ENCODE results near the gene TFCP2L1.
"Not testable (repeated sequence)": the region's sequence is repeated elsewhere in the genome, so short reads cannot be mapped to it uniquely, and the experiment has no call there.

Gene TFCP2L1

DNA sequence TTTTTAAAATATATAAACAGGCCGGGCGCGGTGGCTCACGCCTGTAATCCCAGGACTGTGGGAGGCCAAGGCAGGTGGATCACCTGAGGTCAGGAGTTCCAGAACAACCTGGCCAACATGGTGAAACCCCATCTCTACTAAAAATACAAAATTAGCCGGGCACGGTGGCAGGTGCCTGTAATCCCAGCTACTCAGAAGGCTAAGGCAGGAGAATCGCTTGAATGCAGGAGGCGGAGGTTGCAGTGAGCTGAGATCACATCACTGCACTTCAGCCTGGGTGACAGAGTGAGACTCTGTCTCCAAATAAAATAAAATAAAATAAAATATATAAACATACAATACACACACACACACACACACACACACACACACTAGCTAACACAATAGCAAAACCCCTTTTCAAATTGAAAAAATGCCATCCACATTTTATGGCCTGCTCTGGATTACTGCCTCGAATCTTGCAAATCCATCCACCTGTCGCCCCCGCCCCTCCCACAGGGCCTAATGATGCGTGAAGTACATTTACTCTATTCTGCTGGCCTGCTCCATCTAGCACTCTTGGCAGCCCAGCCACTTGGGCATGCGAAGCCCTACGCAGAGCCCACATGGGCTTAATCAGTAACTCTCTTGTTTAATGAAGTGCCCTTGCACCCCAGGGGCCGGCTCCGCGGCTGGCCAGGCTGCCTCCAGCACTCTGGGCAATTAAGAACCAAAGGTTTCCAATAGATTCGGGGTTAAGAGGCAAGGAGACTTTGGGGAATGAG lies 57.4 kb downstream of the TFCP2L1 start:
- not testable (repeated sequence) for DNase-seq (ENCODE audit: low read depth in 1 of 2, low spot score in 1 of 2)

DNA sequence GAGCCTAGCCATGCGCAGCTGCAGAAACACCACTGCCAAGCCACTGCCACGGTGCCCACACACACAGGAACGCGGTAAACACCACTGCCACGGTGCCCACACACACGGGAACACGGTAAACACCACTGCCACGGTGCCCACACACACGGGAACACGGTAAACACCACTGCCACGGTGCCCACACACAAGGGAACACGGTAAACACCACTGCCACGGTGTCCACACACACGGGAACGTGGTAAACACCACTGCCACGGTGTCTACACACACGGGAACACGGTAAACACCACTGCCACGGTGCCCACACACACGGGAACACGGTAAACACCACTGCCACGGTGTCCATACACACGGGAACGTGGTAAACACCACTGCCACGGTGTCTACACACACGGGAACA lies 59.3 kb downstream of the TFCP2L1 start:
- not testable (repeated sequence) for DNase-seq (ENCODE audit: low read depth in 1 of 2, low spot score in 1 of 2)

DNA sequence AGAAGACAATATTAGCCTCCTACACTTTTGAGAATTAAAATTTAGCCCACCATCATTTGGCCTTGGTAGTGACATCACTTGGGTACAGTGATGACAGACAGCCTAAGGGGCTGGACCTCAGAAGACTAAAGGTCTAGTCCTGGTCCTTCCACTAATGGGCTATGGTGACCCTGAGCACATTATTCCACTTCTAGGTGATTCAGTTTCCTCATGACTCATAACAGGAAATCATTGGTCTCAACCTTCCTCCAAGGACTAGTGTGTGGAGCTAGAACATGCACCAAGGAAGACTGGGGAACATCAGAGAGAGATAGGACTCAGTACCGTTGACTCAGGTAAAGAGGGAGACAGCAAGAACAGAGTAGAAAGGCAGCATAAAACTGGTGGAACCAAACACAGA lies 64.0 kb downstream of the TFCP2L1 start:
- DNase-seq (ENCODE audit: low read depth in 1 of 2, low spot score in 1 of 2), result no peak

DNA sequence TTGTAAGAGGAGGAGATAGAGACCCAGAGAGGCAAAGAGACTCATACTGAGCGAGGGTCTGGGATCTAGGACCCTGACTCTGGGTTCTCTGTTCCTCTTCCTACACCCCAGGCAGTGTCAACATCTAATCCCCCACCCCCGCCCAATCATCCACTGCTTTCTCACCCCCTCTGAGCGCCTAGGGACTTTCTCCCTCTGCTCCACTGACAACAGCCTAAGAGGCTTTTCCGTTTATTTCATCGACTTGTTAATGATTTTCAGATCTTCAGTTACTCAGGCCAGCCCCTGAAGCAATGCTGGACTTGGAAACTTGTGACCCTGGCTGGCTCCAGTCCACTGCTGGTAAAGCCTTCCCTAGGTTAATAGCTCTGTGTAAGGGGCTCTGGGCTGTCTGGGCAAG lies 65.1 kb downstream of the TFCP2L1 start:
- DNase-seq (ENCODE audit: low read depth in 1 of 2, low spot score in 1 of 2), result no peak

DNA sequence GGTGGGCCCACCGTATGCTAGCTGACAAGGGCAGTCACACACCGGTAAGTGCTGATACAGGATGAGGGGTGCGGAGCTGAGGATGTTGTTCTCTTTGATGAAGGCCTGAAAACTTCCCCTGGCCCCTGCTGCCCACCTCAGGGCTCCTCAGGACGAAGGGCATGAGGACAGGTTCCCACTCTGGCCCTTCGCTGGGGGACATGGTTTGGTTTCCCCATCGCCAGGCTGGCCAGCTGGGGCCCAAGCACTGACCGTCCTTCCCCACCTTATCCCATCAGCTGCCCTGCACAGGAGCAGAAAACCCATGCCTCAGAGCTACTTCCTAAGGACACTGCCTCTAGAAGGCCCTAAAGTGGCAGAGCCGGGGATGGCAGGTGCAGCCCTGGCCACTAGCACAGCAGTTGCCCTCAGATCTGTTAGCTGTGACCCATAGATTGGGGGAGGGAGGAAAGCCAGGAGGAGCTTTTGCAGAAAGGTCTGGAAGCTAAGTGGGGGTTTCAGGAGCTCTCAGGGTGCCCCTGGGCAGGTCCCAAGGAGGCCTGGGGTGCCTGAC lies 66.5 kb downstream of the TFCP2L1 start:
- DNase-seq (ENCODE audit: low read depth in 1 of 2, low spot score in 1 of 2), result no peak

DNA sequence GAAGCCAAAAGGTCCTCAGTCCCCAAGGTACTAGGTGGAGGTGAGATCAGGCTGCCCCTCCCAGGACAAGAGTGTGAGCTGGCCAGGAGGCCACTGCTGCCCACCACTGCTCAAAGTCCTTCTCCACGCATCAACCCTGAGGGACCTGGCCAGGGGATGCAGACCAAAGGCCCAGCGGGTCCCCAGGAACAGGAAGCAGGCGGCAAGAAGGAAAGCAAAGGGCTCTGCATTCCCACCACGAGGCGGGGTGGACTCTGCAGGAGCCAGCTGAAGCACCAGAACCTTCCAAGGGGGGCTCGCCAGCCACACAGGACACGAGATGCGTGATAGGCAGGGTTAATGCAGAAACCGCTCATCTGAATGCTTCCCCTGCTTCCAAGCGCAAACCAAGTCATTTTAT lies 67.4 kb downstream of the TFCP2L1 start:
- no peak for DNase-seq (ENCODE audit: low read depth in 1 of 2, low spot score in 1 of 2)

DNA sequence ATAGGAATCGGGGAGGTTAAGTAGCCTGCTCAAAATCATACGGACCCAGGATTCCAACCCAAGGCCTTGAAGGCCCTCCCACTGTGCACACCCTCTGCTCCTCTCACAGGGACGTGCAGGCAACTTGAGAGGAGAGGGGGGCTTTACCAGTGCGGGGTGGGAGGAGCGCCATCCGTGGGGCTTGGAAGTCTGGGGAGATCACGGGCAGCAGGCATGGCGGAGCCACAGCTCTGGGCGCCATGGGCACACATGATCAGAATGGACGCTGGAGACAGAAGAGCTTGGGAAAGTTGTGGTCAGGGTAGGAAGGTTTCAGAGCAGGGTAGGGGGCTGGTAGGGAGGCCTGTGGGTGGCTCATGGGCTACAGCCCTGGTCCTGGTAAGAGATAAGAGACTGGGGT lies 70.7 kb downstream of the TFCP2L1 start:
- no peak for DNase-seq (ENCODE audit: low read depth in 1 of 2, low spot score in 1 of 2)

DNA sequence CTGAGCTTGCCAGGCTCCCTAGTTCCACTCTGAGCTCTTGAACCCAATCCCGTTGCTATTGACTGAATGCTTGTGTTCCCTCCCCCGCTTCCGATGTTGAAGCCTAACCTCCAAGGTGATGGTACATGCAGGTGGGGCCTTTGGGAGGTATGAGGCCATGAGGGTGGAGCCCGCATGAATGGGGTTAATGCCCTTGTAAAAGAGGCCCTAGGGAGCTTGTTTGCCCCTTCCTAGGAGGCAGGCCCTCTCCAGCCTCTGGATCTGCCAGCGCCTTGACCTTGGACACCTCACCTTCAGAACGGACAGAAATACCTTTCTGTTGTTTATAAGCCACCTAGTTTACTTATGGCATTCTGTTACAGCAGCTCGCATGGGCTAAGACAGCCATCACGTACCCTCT lies 71.6 kb downstream of the TFCP2L1 start:
- DNase-seq (ENCODE audit: low read depth in 1 of 2, low spot score in 1 of 2), result no peak

DNA sequence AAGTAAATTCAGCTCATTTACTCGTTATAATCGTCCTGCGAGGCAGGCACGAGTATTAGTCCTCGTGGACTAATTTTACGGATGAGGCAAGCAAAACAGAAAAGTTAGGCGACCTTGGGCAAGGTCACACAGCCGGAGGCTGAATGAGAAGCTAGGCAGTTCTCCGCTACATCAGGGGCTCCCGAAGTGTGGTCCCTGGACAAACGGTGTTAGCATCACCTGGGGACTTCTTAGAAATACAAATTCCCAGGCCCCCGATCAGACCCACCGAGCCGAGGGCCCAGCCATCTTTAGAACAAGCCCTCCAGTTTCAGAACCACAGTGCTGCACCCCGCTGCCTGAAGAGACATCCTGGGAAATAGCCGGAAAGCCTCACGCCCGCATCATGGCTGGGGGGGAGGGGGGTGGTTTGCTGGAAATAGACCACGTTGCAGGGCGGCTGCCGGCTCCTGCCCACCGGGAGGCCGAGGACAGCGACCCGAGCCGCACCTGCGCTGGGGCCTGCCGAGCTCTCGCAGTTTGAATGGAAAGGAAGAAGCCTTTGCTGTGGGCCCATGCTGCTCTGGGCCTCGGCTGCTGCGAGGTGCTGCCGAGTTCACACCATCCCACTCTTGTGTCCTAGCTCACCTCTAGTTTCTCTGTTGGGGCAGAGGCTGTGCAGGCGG lies 72.2 kb downstream of the TFCP2L1 start:
- no peak for DNase-seq (ENCODE audit: low read depth in 1 of 2, low spot score in 1 of 2)

DNA sequence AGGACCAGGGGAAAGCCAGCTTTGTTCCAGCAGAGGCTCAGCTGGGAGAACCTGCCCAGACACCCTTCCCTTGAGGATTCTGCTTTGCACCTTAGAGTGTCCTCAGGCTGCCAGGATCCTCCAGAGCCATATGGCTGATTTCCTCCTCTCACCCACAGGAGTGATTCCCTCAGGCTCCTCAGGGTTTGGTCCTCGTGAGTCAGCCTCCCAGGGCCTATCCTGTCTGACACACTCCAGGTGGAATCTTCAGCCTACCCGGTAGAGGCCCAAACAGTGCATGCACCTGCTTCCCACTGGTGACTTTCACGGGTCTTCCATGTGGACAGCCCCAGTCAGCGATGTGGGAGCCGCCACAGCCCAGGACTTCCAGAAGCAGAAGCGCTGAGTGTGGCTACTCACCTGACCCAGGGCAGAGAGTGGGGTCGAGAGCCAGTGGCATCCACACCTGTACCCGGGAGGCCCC lies 73.3 kb downstream of the TFCP2L1 start:
- no peak for DNase-seq (ENCODE audit: low read depth in 1 of 2, low spot score in 1 of 2)

DNA sequence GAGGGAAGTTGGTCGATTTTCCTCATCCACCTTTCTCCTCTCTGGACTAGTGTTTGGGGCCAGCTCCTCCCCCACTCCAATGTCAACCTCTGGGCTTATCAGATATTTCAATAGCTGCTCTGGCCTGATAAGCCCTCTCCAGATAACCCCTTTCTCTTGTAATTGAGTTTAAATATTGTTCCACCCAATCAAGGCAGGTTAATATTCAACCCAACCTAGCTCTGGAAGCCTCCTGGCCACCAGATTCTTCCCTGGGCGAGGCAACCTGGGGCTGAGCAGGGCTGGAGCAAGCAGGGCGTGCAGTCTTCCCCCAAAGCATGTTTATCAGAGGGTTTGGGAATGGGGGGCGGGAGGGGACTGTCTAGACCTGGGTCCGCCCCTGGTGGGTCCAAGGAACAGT lies 73.8 kb downstream of the TFCP2L1 start:
- DNase-seq (ENCODE audit: low read depth in 1 of 2, low spot score in 1 of 2), result no peak

DNA sequence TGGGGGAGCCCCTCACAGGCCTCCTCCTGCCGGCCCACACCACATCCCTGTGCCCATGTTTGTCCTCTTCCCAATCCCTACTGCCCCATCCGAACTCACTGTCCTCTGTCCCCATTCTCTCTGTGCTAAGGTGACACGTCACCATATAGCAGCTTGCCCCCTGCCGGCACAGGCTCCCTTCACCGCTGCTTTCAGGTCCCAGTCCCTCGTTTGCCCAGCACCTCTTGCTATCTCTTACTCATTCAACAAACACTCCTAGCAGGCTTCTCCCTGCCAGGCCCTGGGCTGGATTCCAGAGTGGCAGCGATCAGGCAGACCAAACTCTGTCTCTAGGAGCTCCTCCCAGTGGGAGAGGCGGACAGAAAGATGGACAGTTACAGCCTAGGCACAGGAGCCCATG lies 74.3 kb downstream of the TFCP2L1 start:
- DNase-seq (ENCODE audit: low read depth in 1 of 2, low spot score in 1 of 2), result no peak

DNA sequence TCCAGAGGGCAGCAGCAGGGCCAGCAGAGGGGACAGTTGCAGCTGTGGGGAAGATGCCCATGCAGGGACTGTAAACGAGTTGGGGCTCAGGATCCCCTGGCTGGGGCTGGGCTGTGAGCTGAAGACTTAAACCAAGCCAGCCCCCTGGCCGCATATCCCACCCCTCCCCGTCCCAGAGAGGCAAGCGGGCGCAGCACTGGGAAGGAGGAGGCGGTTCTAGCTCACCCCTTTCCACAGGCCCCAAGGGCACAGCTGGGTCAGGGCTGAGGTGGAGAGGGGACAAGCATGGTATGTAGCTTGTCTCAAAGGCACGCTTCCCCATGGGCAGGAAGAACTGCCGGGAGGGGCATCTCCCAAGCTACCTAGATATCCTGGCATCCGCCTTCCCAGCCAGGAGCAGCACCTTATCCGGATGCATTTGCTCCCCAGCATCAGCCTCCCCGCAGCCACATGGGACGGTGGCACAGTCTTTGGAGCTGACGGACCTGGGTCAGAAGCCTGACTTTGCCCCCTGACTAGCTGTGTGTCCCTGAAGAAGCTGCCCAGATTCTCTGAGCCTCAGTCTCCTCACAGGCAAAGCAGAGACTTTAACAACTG lies 75.9 kb downstream of the TFCP2L1 start:
- no peak for DNase-seq (ENCODE audit: low read depth in 1 of 2, low spot score in 1 of 2)

DNA sequence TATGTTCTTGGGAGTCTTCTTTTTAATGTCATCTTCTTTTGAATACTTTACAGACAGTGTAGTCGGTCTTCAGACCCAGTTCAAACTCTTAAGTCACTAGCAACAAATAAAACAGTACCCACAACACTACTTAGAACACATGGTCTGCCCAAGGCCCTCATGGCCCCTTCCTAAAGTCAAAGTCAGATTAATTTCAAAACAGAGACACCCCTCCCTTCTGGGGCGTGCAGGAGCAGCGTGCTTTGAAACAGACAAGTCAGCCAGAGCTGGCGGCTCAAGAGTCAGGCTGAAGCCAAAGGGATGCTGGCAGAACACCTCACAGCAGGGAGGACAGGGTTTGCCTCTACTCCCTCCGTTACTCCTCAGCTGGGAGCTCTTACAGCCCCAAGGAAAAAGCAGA lies 77.5 kb downstream of the TFCP2L1 start:
- no peak for DNase-seq (ENCODE audit: low read depth in 1 of 2, low spot score in 1 of 2)

DNA sequence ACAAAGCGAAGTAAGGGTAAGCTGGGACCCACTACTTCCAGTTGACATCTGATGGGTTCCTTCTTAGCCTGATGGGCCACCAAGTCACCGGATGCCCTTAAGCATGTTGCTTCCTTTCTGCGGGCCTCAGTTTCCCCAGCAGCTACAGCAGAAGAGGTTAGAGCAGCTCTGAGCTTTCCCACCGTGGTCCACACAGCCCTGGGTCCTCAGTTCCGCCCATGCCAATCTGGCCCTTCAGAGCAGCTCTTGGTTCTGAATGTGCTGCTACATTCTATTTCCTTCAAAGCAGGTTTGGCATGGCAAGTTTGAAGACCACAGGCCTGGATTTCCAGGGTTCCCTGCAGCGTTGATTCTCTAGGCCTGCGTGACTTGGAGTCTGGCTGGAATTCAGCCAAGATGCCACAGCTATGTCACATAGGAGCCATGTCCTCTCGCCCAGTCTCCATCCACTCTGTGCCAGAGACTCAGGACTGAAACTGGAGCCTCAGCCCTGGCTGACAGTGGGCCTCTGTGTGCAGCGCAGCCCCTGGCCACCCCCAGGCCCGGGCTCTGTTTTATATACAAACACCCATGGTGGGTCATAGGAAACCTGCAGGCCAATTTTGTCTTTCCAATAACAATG lies 79.6 kb downstream of the TFCP2L1 start:
- no peak for DNase-seq (ENCODE audit: low read depth in 1 of 2, low spot score in 1 of 2)

DNA sequence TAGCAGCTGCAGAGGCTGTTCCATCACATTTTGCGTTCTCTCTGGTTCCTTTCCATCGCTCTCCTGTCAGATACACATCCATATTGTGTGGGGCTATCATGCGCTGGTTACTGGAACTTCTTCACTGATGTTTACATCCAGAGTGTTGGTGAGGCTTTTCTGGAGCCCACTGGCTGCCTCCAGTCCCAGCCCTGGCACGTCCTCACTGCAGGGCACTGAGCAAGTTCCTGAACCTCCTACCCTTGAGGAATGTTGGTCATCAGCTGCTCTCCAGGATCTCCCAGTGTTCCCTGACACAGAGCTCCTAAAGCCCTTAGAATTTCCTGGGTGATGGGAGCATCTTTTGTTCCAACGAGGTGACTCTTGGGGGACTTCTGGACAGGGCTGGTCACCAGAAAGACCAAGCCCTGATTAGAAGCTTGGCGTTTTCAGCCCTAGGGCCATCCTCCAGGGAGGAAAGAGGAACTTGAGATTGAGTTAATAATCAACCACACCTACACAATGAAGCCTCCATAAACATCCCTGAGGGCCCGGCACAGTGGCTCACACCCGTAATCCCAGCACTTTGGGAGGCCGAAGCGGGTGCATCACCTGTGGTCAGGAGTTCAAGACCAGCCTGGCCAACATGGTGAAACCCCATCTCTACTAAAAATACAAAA lies 81.3 kb downstream of the TFCP2L1 start:
- DNase-seq (ENCODE audit: low read depth in 1 of 2, low spot score in 1 of 2), result no peak

DNA sequence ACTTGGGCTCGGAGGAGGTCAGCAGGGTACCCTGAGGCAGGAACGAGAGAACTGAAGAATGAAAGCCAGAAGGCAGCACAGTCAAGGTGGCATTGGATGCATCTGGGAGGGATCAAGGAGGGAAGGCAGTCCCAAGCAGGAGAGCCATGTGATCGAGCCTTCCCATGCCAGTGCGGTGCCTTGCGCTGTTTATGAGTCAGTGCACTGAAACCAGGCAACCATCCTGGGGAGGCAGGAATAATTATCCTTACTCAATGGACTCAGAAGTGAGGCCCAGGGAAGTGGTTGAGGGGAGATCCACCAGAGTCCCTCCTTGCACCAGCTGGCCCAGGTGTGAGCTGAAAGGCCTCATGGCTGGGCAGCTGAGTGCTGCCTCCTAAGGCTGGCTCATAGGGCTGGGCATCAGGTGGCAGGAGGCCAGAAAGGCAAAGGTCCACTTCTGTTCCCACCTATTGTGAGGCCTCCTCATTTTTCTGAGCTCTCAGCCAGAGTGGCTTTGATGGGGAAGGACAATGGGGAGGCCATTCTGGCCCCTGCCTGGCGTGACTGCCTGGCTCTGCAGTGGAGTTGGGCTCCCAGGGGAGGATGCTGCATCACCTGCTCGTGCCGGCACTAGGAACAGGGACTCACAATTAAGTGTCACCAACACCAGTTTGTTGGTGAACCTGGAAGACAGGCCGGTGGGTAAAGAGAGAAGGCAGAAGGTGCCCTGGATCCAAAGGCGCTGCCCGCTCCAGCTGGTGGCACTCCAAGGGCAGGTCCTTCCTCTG lies 82.3 kb downstream of the TFCP2L1 start:
- no peak for DNase-seq (ENCODE audit: low read depth in 1 of 2, low spot score in 1 of 2)

DNA sequence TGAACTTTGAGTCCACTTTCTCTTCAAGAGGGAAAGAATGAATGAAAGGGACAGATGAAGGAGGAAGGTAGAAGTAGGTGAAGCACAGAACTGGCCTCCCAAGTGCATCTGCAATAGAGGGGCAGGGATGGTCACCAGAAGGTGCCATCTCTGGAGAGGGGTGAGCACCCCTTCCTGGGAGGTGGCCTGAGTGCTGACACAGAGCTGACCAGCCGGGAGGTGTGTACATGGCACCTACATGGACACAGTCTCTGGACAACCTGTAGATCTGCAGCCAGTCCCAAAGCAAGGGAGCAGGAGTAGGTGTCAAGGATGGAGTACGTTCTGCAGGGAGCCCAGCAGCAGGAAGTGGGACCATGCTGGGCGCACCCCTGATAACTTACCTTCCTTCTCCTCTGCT lies 83.2 kb downstream of the TFCP2L1 start:
- no peak for DNase-seq (ENCODE audit: low read depth in 1 of 2, low spot score in 1 of 2)

DNA sequence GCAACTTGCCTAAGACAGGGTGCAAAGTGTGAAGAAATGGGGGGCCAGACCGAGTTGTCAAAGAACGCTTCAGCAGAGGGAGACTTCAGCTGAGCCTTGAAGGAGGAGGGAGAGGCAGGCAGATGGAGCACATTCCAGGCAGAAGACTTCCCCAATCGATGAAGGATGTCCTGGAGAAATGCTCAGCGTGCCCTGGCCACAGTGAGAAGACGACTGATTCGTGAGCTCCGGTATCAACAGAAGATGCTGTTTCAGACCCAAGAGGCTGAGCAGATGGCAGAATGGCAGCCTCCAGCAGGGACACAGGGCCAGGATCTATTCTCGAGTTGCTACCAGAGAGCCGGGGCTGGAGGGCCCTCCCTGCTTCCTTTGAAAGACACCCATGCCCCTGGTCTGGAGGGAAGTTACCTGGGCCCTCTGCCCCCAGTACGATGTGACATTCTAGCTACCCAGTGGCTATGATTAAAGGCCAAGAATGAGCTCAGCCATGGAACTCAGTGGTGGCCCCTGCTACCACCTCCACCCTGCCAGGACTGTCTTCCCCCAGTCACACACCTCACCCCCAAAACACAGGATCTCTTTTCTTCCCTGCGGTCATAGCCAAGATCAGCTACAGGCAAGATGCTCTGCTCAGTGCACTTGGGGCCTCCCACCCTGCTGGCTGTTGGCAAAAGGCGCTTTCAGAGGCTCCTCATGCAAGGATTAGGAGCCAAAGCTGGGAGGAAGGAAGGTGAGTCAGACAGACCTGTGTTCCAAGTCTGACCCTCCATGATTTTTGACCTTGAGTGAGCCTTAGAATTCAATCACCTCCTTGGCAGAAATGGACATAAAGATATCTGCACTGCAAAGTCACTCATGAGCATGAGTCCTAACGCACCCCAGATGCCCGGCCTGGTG lies 84.3 kb downstream of the TFCP2L1 start:
- DNase-seq (ENCODE audit: low read depth in 1 of 2, low spot score in 1 of 2), result no peak

DNA sequence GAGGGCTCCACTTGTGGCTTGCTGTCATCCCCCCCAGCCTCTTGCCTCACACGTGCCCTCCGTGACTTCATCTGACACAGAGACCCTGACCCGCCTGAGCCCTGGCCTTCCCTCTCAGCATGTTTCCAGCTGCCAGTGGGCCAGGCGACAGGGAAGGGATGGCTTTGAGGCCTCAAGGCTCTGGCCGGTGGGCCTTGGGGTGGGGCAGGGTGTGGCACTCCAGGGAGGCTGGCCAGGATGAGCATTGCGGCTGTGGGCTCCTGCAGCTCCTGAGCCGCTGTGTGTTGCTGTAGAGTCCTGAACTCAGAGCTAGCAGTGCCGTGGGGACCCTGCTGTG lies 85.0 kb downstream of the TFCP2L1 start:
- DNase-seq (ENCODE audit: low read depth in 1 of 2, low spot score in 1 of 2), result no peak
